Endothelial cell of umbilical vein (primary cell): Measurements from ENCODE around the gene METTL21A. TPM values are rescaled to one million over a fixed set of nuclear protein-coding genes. Genes with fewer than 3 reads are reported as not detected.
"Not testable (repeated sequence)": the region's sequence is repeated elsewhere in the genome, so short reads cannot be mapped to it uniquely, and the experiment has no call there.

Experiments
- BruUV-seq: library from RNA; stranded (reverse); fragments of 400-500 nt; replicated peaks from 2 replicates; lab custom pipeline; 2021; lab: Mats Ljungman, UMichigan
- CTCF ChIA-PET: fragments of 300-600, 350-600 bp; sonication (Branson Sonifier 250); formaldehyde crosslinking; loops from one replicate; lab custom pipeline; 2021; ENCODE audit warnings: antibody characterized with exemption, inconsistent platforms; lab: Charles Lee
- POLR2A ChIA-PET: fragments of 300-600, 350-600 bp; sonication (Branson Sonifier 250); formaldehyde crosslinking; loops from one replicate; lab custom pipeline; 2021; ENCODE audit warnings: antibody characterized with exemption, inconsistent platforms; lab: Charles Lee
- DNase-seq: peaks from one replicate; pipeline ENCODE4 v3.0.0-alpha.2; 2011; ENCODE audit warnings: low read depth, low spot score
- FAIRE-seq: peaks from 2 replicates; lab custom pipeline; 2011; peaks lifted over from hg19 to GRCh38; lab: Jason Lieb, UNC
- H2AFZ ChIP-seq: 2 replicates; pipeline ENCODE4 v1.6.0; 2012; ENCODE audit warnings: low read depth, low read length, control low read depth, inconsistent platforms
- H3K27ac ChIP-seq: 2 replicates; pipeline ENCODE4 v1.5.1; 2011; ENCODE audit warnings: low read depth, mild to moderate bottlenecking, control low read depth, low read length, moderate library complexity; ENCODE audit not compliant: insufficient read depth
- H3K27me3 ChIP-seq, 2 experiments: 2 replicates each; pipeline versions ENCODE4 v1.6.0 to v1.6.1; 2011; ENCODE audit warnings: low read length in 2 of 2, mixed read lengths in 1 of 2; ENCODE audit not compliant: control insufficient read depth in 2 of 2, insufficient read depth in 2 of 2
- H3K36me3 ChIP-seq, 2 experiments: 2 replicates in 1 of 2; 3 replicates in 1 of 2; pipeline ENCODE4 v1.5.1; 2011; ENCODE audit warnings: low read length in 2 of 2, mild to moderate bottlenecking in 1 of 2, moderate library complexity in 1 of 2; ENCODE audit not compliant: control insufficient read depth in 2 of 2, insufficient read depth in 2 of 2; ENCODE audit errors: extremely low read depth in 1 of 2
- H3K4me1 ChIP-seq: 3 replicates; pipeline ENCODE4 v1.5.1; 2011; ENCODE audit warnings: mild to moderate bottlenecking, low read length; ENCODE audit not compliant: control insufficient read depth, insufficient read depth; ENCODE audit errors: extremely low read depth
- H3K4me2 ChIP-seq: 2 replicates; pipeline ENCODE4 v1.6.1; 2011; ENCODE audit warnings: low read length, control low read depth, mixed read lengths; ENCODE audit not compliant: insufficient read depth
- H3K4me3 ChIP-seq, 3 experiments: fragments of 200-600 bp in 1 of 3; sonication (generic), shearing (Covaris generic) in 1 of 3; replicated peaks in 1 of 3; 2 replicates each; pipeline ENCODE4 v1.5.1; 2011 to 2016; ENCODE audit warnings: control low read depth in 3 of 3, low read length in 3 of 3, mild to moderate bottlenecking in 2 of 3, inconsistent platforms in 1 of 3, low read depth in 1 of 3, moderate library complexity in 1 of 3; ENCODE audit not compliant: insufficient read depth in 1 of 3
- H3K79me2 ChIP-seq: 2 replicates; pipeline ENCODE4 v1.6.0; 2012; ENCODE audit warnings: low read length, inconsistent platforms; ENCODE audit not compliant: control insufficient read depth, insufficient read depth
- H3K9ac ChIP-seq: replicated peaks from 2 replicates; pipeline ENCODE3; 2011; ENCODE audit warnings: low read length, control low read depth; ENCODE audit not compliant: insufficient read depth; ENCODE audit errors: extremely low read depth
- H3K9me1 ChIP-seq: replicated peaks from 3 replicates; pipeline ENCODE4 v1.6.0; 2011; ENCODE audit warnings: mild to moderate bottlenecking, low read length; ENCODE audit not compliant: control insufficient read depth, insufficient read depth; ENCODE audit errors: extremely low read depth
- H3K9me3 ChIP-seq: replicated peaks from 2 replicates; pipeline ENCODE4 v1.5.1; 2012; ENCODE audit warnings: low read length, inconsistent platforms; ENCODE audit not compliant: control insufficient read depth, insufficient read depth
- H4K20me1 ChIP-seq: replicated peaks from 2 replicates; pipeline ENCODE3; 2011; ENCODE audit warnings: mild to moderate bottlenecking, low read length; ENCODE audit not compliant: control insufficient read depth, insufficient read depth; ENCODE audit errors: extremely low read depth
- MYC ChIP-seq: IDR thresholded peaks from one replicate; pipeline ENCODE4 v1.6.1; 2011; ENCODE audit warnings: mild to moderate bottlenecking, low read depth, low read length
- POLR2A ChIP-seq: IDR thresholded peaks from 2 replicates; pipeline ENCODE4 v1.6.1; 2012; ENCODE audit warnings: low read depth, mild to moderate bottlenecking, control low read depth, low read length
- dilution Hi-C: fragments of 300-500 bp; cut with MboI; formaldehyde crosslinking; loops from one replicate; pipeline ENCODE4 v1.15.0; 2019; ENCODE audit warnings: low sequenced_read_pairs; ENCODE audit not compliant: extremely low pct_ligation_motif_present
- intact Hi-C: fragments of 100-400 bp; cut with micrococcal nuclease; formaldehyde crosslinking; loops from one replicate; pipeline ENCODE4 v1.10.0; 2022
- polyA plus RNA-seq, 4 experiments: library from polyadenylated mRNA; depleted of rRNA in 3 of 4; stranded (reverse) in 3 of 4; unstranded in 1 of 4; fragments of >200 nt; gene quantifications; 2 replicates each; pipeline versions ENCODE4 v1.2.1 to v1.2.3, GENCODE V29; 2011 to 2012; ENCODE audit warnings: missing spikeins in 1 of 4
- total RNA-seq: library from RNA; stranded (reverse); gene quantifications from 2 replicates; pipeline ENCODE4 v1.2.3, GENCODE V29; 2021

The METTL21A gene
- total and polyA plus RNA-seq, 2 donors (not counting 3 experiments of a cell fraction or from before 2014, with no cell fraction given) = 11.6 to 14.0 TPM

- intact Hi-C loops = no loop called here
- no peaks in the 10 kb centered on the region for H4K20me1 ChIP-seq
- no peak for DNase-seq
- H3K36me3 ChIP-seq = no peaks in the 10 kb centered on the region
- H2AFZ ChIP-seq = no peak overlapping the region
- H3K4me2 ChIP-seq = no peak overlapping the region
- H3K79me2 ChIP-seq = no peaks in the 10 kb centered on the region
- no peaks in the 10 kb centered on the region for H3K27me3 ChIP-seq
- no TSS peak for BruUV-seq
- CTCF ChIA-PET = no interaction called here
- no peaks in the 10 kb centered on the region for H3K4me1 ChIP-seq
- no peaks in the 10 kb centered on the region for H3K9me1 ChIP-seq
- no peak overlapping the region for H3K27ac ChIP-seq
- no peak for FAIRE-seq
- POLR2A ChIA-PET = no interaction called here
- no peak overlapping the region for H3K4me3 ChIP-seq
- H3K9me3 ChIP-seq = no peaks in the 10 kb centered on the region
- dilution Hi-C loops = no loop called here
- TF ChIP-seq MYC = no peak
- no peak for TF ChIP-seq POLR2A
- no peak overlapping the region for H3K9ac ChIP-seq
These were observed 29.8 kb upstream of the METTL21A start for GRCh38 chr2:207655000-207655399.

GRCh38 chr2:207646582-207646981 is 21.4 kb upstream of the METTL21A start:
- H3K36me3 ChIP-seq, BruUV-seq, FAIRE-seq, dilution Hi-C loops, H3K4me2 ChIP-seq, H3K9ac ChIP-seq, POLR2A ChIA-PET, H2AFZ ChIP-seq, DNase-seq, H3K9me3 ChIP-seq, H3K27me3 ChIP-seq, intact Hi-C loops, H3K9me1 ChIP-seq, H3K4me3 ChIP-seq, H3K27ac ChIP-seq, H3K79me2 ChIP-seq, H4K20me1 ChIP-seq, H3K4me1 ChIP-seq: not testable (repeated sequence)
- CTCF ChIA-PET = interaction anchor here (1.1 to 1.2 kb wide), 2 partner anchors 21 to 425 kb away, joined by 3 to 4 read pairs; no protein-coding TSS in a partner anchor
